Mucosa of descending colon (tissue), 3 donors: ENCODE results near the gene CPO. TPM values are rescaled to one million over a fixed set of nuclear protein-coding genes. Genes with fewer than 3 reads are reported as not detected.

Source experiments
- ATAC-seq: fragments of 200-7000 bp; cut with Tn5 transposase; one replicate; pipeline ENCODE4 v1.9.1; 2020; ENCODE audit warnings: mild to moderate bottlenecking, moderate library complexity
- DNase-seq, 3 donors: peaks; one replicate each; pipeline ENCODE4 v3.0.0-alpha.2; 2020
- H3K36me3 ChIP-seq: fragments of 200-600 bp; one replicate; pipeline ENCODE4 v1.8.0; 2021; ENCODE audit warnings: low read depth, mild to moderate bottlenecking
- H3K4me1 ChIP-seq: fragments of 200-600 bp; one replicate; pipeline ENCODE4 v1.8.0; 2021; ENCODE audit warnings: low read depth, mild to moderate bottlenecking
- H3K4me3 ChIP-seq: fragments of 200-600 bp; one replicate; pipeline ENCODE4 v1.8.0; 2021; ENCODE audit warnings: mild to moderate bottlenecking
- H3K9me3 ChIP-seq: fragments of 200-600 bp; one replicate; pipeline ENCODE4 v1.8.0; 2021; ENCODE audit warnings: mild to moderate bottlenecking
- intact Hi-C, 2 donors: fragments of 100-400 bp; cut with DNase I in 1 of 2; cut with micrococcal nuclease in 1 of 2; formaldehyde crosslinking; loops; one replicate each; pipeline versions ENCODE4 v1.11.0 to v1.11.1; 2022; cut with DNase I, micrococcal nuclease
- total RNA-seq, 3 donors: library from RNA; stranded (reverse); fragmentation: NEBNext Ultra II Directional in 2 of 3; extraction: Animal tissue kit (Norgen Biotek cat#: 25700) in 2 of 3; gene quantifications; one replicate each; pipeline versions ENCODE4 v1.2.1 to v1.2.4, GENCODE V29; 2021 to 2023
- TF ChIP-seq, protein P1 (sequence below): fragments of 200-600 bp; IDR thresholded peaks from one replicate; pipeline ENCODE4 v1.8.0; 2022; ENCODE audit warnings: antibody characterized with exemption, mild to moderate bottlenecking
- donor health status: DM: no; HTN: no; CAD: no; lungs with moderate emphysema.
- donor health status: DM: no; HTN: no; CAD: no.
- donor health status: DM: no; HTN: yes; CAD: no.

CPO gene
- total RNA-seq, 3 donors from 2014 or later = 0.32 to 0.73 TPM; not detected in 1

DNA sequence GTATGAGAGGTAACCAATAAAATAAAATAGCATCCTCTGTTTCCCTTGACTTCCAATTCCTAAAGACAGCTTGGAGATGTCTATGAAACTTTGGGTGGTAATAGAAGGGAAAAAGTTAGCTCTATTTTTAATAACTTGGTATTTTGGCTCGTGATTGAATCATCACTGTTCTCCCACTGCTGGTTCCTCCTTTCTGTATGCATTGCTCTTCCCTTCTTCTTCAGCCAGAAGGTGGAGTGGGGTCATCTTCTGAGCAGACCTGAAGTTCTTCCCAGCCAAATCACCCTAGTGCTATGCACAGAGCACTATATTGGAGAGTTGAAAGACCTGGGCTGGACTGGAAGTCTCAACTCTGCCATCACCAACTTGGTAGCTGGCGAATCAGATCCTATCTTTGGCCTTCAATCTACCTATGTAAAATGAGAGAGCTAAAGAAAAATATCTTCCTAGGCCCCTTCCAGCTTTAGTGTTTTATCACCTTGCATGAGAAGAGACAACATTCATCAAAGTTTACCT is 54.1 kb downstream of the CPO start:
- Histone ChIP-seq H3K4me1 (no peaks in the 10 kb centered on the region), H3K4me3 (no peak overlapping the region), H3K9me3 (no peaks in the 10 kb centered on the region), H3K36me3 (no peaks in the 10 kb centered on the region)
- ATAC-seq (no peak), DNase-seq (no peak)
- TF ChIP-seq, protein P1, sequence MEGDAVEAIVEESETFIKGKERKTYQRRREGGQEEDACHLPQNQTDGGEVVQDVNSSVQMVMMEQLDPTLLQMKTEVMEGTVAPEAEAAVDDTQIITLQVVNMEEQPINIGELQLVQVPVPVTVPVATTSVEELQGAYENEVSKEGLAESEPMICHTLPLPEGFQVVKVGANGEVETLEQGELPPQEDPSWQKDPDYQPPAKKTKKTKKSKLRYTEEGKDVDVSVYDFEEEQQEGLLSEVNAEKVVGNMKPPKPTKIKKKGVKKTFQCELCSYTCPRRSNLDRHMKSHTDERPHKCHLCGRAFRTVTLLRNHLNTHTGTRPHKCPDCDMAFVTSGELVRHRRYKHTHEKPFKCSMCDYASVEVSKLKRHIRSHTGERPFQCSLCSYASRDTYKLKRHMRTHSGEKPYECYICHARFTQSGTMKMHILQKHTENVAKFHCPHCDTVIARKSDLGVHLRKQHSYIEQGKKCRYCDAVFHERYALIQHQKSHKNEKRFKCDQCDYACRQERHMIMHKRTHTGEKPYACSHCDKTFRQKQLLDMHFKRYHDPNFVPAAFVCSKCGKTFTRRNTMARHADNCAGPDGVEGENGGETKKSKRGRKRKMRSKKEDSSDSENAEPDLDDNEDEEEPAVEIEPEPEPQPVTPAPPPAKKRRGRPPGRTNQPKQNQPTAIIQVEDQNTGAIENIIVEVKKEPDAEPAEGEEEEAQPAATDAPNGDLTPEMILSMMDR = no peak
- intact Hi-C loops = no loop called here

DNA sequence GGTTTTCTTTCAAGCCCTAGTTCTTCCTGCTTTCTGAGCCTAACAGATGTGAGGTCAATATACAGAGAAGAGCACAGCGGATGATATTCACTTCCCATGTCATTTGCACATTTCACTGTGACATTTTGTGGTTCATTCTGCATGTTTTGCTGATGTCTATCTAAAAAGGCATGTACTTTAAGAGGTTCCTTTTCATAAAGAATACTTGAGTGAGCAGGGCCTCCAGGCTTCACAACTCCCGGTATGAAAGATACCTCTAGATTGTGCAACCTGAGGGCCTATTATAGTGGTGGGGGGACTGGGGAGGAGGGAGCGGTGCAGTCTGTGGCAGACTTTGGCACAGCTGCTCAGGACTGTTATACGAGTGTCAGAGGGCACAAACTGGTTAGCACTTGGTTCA is 54.6 kb downstream of the CPO start:
- no peak for DNase-seq

DNA sequence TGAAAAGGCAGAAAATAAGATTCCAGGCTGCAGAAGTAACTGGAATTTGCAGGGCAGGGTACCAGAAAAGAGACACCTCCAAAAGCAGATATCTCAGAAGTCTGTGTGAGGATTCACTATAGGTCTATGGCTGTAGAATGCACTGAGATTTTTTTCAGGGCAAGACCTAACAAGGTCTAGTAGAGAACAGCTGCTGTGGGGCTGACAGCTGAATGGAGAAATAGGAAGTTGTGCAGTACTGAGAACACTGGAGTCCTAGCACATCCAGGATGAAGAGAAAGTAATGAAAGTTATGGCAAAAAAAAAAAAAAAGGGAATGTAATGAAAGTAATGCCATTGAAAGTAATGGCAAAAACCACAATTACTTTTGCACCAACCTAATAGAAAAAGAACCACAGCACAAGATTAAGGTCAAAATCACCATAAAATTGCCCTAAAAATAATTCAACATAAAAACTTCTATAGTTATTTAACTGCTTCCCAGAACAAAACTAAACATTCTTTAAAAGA is 57.3 kb downstream of the CPO start:
- ATAC-seq = no peak
- Histone ChIP-seq H3K36me3 (no peaks in the 10 kb centered on the region), H3K4me1 (no peaks in the 10 kb centered on the region), H3K4me3 (no peak overlapping the region), H3K9me3 (peaks cover 4% of the 10 kb centered on the region)
- DNase-seq = no peak
- TF ChIP-seq, protein P1 = no peak
- intact Hi-C loops = no loop called here

More for the DNA sequence above, 54.6 kb downstream of the CPO start:
- Histone ChIP-seq H3K4me1 (no peaks in the 10 kb centered on the region), H3K4me3 (no peak overlapping the region), H3K36me3 (no peaks in the 10 kb centered on the region), H3K9me3 (no peaks in the 10 kb centered on the region)
- intact Hi-C loops = no loop called here
- ATAC-seq = no peak
- TF ChIP-seq, protein P1 = no peak

DNA sequence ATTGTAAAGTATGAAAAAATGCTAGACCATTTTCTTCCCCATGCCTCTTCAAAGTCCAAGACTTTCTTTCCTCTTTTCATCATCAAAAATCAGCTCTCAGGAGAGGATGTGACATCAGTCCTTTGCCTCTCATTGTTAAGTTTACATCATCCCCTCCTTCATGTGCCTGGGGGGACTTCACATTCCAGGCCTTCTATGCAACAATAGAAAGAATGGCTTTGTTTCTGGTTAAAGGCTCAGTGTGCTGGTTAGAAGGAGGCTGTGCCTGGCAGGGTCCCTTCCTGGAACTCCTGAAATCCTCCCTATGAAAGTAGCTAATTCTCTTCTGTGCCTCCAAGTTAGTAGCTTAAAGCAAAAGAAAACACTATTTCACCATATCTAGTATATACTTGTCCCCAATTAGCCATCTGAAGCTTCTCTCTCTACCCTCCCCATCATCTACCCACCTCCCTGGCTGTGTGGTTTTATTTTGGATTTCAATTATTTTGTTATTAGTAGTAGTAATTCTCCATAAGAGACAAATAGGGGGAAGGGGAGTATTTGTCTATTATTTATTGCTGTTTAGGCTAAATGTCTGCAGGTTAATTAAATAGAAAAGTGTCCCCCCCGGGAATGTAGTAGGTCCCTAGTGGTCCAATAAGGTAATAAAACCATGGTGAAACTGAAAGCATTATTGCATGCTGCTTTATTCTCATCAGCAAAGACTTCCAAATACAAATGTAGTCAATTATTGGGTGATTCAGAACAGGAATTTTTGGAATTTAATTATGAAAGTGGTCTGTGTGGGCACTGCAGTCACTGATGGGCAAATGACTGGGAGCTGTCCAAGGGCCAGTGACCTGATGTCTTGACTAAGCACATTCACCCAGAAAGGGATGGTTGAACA is 69.0 kb downstream of the CPO start:
- ATAC-seq = no peak
- intact Hi-C loops = no loop called here

DNA sequence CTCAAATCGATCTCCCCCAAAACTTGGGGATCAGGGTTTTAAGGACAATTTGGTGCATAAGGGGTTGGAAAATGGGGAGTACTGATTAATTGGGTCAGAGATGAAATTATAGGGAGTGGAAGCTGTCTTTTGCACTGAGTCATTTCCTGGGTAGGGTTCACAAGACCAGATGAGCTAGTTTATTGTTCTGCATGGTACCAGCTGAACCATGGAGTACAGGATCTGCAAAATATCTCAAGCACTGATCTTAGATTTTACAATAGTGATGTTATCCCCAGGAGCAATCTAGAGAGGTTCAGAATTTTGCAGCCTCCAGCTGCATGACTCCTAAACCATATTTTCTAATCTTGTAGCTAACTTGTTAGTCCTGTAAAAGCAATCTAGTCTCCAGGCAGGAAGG is 73.1 kb downstream of the CPO start:
- intact Hi-C loops = no loop called here
- no peak for DNase-seq
- Histone ChIP-seq H3K9me3 (no peaks in the 10 kb centered on the region), H3K4me3 (no peak overlapping the region), H3K36me3 (no peaks in the 10 kb centered on the region), H3K4me1 (no peaks in the 10 kb centered on the region)
- TF ChIP-seq, protein P1 = no peak
- no peak for ATAC-seq

More for the DNA sequence above, 69.0 kb downstream of the CPO start:
- TF ChIP-seq, protein P1 = no peak
- Histone ChIP-seq H3K4me3 (no peak overlapping the region), H3K36me3 (no peaks in the 10 kb centered on the region), H3K4me1 (no peaks in the 10 kb centered on the region), H3K9me3 (no peaks in the 10 kb centered on the region)
- no peak for DNase-seq
